ENCODE results near the gene CACNB4.
"Not testable (repeated sequence)": the region's sequence is repeated elsewhere in the genome, so short reads cannot be mapped to it uniquely, and the experiment has no call there.

Gene CACNB4

DNA sequence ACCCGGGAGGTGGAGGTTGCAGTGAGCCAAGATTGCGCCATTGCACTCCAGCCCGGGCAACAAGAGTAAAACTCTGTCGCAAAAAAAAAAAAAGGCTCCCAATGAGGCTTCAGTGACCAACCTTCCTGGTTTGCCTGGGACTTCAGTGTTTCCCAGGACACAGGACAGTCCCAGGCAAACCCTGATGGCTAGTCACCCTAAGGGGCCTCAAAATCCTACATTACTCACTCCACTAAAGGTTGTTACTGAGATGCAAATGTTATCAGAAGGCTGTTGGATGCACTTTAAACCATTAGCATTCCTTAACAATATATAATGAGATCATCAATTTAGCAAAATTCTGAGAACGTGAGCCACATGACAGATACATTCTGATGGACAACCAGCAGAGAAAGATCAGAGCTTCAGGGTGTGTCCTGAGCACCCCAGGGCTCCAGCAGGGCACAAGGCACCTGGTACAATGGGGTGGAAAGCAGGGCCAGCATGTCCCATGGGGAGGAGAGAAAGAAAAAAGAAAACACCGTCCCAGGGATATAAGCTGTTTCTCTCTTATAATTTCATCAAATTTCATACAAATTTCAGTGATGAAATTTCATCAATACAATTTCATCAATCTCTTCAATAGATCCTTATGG is 152.5 kb downstream of the CACNB4 start:
- no peak for DNase-seq (ENCODE audit: low read depth in 4 of 4, low spot score in 1 of 4)

DNA sequence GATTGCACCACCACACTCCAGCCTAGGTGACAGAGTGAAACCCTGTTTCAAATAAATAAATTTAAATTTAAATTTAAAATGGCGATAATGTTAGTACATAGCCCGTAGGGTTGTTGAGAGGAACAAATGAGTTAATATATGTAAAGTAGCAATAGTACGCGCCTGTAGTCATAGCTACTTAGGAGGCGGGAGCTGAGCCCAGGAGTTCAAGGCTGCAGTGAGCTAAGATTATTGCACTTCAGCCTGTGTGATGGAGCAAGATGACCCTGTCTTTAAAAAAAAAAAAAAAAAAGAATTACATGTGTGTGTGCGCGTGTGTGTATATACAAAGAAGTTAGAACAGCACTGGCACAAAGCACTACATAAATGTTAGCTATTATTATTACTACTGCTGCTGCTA is 153.2 kb downstream of the CACNB4 start:
- no peak for DNase-seq (ENCODE audit: low read depth in 4 of 4, low spot score in 1 of 4)

DNA sequence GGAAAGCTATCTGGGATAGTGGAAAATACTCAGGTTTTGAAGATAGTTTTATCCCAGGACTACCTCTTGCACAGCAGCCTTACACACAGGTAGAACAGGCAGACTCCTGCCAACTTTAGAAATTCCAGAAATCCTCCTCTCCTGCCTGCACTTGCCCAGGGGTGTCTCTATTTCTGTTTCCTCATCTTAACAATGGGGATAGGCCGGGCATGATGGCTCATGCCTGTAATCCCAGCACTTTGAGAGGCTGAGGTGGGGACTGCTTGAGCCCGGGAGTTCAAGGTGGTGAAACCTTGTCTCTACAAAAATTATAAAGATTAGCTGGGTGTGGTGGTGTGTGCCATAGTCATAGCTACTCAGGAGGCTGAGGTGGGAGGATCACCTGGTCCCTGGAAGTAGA is 153.7 kb downstream of the CACNB4 start:
- no peak for DNase-seq (ENCODE audit: low read depth in 4 of 4, low spot score in 1 of 4)

DNA sequence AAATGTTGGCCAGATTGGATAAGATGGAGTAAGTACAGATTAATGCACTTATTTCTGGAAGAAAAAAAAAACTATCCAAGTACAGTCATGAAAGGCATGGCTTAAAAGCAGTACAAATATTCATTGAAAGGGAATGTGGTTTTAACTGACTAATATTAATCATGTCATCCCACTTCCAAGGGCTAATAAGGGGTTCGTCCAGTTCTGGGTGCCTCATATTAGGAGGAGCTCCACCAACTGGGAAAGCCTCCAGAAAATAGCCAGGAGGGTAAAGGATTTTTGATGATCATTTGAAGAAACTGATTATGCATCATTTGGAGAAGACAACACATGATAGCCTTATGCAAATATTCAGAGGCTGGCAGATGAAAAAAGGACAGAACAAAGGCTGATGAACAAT is 155.4 kb downstream of the CACNB4 start:
- no peak for DNase-seq (ENCODE audit: low read depth in 4 of 4, low spot score in 1 of 4)

DNA sequence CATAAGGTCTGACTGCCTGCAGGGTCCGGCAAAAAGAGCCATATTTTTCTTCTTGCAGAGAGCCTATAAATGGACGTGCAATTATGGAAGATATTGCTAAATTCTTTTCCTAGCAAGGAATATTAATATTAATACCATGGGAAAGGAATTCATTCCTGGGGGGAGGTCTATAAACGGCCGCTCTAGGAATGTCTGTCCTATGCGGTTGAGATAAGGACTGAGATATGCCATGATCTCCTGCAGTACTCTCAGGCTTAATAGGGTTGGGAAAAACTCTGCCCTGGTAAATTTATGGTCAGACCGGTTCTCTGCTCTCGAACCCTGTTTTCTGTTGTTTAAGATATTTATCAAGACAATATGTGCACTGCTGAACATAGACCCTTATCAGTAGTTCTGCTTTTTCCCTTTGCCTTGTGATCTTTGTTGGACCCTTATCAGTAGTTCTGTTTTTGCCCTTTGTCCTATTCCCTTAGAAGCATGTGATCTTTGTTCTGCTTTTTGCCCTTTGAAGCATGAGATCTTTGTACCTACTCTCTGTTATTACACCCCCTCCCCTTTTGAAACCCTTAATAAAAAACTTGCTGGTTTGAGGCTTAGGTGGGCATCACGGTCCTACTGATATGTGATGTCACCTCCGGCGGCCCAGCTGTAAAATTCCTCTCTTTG is 156.2 kb downstream of the CACNB4 start:
- DNase-seq (ENCODE audit: low read depth in 4 of 4, low spot score in 1 of 4) = not testable (repeated sequence)

DNA sequence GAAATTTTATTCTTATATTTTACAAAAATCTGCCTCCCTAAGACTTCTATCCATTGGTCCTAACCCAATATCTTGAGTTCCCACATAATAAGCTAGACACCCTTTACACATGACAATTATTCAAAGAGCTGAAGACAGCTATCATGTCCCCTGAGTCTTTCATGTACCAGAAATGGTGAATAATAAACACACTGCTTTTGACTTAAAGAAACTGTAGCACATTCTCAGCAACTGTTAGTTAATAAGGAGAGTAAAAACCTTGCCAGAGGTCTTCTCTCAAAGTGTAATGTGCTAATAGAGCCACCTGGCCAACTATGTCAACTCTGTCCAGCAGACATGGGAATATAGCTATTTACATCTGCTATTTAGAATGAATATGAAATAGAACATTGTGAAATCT is 160.9 kb downstream of the CACNB4 start:
- no peak for DNase-seq (ENCODE audit: low read depth in 4 of 4, low spot score in 1 of 4)

DNA sequence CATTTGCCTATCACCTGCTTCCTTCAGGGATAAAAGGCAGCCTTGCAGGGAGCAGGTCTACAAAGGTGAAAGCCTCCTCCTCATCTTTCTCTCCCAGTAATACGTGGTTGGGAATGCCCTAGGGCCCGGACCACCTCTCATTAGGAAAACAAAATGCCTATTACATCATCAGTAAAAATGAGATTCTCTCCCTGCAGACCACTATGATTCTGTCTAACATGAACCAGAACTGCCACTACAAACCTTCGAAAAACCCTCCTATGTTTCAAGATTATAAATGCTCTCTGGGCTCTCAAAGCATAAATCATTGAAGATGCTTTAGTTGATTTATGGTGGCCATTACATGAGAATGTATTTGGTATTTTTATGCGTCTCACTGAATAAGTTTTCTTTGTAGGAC is 162.2 kb downstream of the CACNB4 start:
- DNase-seq (ENCODE audit: low read depth in 4 of 4, low spot score in 1 of 4) = no peak

DNA sequence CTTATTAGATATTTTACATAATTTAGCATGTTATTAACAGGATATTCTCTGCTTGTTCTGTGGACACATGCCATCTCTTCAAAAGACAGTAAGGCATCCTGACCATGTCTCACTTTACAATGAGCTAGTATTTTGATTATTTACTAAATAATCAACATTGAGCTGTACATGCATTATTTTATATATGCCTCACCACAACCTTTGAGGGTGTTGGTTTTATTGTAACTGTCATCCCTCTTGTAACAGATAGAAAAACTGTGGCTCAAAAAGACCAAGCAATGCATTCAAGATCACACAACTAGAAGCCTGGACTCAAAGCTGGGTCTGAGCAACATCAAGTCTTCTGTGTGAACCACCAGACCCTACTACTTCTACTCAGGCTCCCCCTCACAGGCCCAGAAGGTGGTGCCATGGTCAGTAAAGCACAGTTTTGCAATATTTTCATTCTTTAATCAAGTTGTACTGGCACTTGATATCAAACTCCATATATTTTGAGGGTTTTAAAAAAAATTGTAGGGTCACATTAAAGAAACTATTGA is 165.5 kb downstream of the CACNB4 start:
- no peak for DNase-seq (ENCODE audit: low read depth in 4 of 4, low spot score in 1 of 4)

DNA sequence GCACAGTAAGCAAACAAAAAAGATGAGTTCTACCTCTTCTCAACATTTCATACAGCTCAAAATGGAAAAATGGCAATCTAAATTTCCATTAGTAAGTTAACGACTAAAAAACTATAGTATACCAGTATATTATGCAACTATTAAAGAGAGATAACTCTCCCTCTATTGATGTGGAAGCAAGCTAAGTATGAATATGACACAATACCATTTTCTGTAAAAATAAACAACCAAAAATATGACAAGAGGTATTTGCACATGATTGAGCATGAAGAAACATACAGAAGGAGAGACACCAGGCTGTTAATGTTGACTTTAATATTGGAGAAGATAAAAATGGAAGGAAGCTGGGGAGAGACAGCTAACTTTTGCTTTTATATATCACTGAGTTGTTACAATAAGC is 167.1 kb downstream of the CACNB4 start:
- no peak for DNase-seq (ENCODE audit: low read depth in 4 of 4, low spot score in 1 of 4)

DNA sequence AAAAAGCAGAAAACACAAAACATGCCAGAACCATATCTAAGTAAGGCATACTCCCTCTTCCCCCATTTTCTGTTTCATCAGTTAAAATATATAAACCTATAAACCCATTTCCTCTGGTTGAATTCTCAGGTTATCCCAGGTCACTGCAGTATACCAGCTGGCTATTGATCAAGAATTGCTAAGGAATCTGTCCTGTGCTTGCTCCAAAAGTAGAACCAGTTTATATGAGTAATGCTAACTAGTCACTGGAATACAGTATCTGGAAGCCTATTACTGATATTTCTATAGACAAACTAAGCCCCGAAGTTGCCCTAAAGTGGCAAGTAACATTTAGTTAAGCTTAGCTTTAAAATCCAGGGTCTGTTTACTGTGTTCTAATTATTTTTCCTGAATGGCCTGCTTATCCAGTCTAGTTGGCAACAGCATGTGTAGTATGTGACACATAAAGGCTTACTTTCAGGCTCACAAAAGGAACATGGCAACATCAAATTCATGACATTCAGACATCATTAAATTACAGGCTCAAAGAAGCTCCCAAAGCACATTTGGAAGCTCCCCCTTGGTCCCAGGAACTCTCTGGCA is 167.7 kb downstream of the CACNB4 start:
- no peak for DNase-seq (ENCODE audit: low read depth in 4 of 4, low spot score in 1 of 4)

DNA sequence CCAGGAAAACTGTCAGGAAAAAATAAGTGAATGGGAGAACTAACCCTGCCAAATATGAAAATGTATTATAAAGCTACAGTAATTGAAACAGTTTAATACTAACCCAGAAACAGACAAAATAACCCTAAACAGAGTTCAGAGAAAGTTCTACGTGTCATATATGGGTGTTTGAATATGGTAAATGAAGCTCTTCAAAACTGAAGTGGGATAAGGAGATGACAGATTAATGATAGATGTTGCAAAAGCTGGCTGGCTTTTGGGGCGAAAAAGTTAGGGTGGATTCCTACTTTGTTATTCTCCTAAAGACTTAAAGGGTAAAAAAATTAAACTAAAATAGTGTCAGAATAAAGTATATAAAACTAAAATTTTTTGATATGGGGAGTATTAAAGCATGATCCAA is 168.8 kb downstream of the CACNB4 start:
- no peak for DNase-seq (ENCODE audit: low read depth in 4 of 4, low spot score in 1 of 4)

DNA sequence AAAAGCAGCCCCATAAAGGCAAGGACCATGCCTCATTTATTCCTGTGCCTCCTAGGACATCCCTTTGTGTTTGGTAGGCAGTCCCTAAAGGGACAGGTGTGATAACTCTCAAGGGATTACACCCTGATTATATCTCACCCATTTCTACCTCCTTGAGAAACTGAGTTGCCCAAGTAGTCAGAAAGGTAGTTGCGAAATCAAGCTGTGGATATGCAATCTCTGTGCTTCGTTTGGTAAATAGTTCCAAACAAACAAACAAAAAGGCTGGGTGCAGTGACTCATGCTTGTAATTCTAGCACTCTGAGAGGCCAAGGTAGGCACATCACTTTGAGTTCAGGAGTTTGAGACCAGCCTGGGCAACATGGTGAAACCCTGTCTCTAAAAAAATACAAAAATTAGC is 170.5 kb downstream of the CACNB4 start:
- DNase-seq (ENCODE audit: low read depth in 4 of 4, low spot score in 1 of 4) = no peak

DNA sequence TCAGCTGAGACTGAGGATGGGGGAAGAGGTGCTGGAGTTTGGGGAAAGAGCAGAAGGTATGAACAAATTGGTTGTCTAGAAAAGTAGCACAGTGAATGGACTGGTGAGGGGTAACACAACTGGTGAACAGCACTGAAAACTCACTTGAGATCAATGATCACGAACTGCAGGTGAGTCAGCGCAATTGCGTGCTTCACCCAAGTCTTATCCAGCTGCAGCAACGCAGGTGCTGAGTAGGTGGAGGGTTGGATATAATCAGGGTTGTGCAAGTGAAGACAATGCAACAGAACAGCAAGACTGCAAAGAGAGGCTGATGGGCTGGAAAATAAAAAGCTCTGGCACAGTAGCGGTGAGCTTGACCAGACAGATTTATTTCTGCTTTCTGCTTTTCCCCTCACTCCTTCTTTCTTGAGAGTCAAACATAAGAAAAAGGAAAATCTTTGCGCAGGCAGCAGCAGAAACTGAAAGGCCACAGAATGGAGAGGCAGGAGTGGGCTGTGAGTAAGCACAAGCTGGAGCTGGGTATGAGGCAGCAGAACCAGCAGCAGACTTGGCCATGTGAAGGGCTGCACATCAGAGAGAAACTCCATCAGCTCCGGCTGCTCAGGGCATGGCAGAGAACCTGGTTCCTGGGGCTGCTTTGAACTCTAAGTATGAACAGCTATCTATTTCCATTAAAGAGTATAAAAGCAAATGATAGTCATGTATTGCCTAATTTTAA is 171.2 kb downstream of the CACNB4 start:
- DNase-seq (ENCODE audit: low read depth in 4 of 4, low spot score in 1 of 4) = no peak

DNA sequence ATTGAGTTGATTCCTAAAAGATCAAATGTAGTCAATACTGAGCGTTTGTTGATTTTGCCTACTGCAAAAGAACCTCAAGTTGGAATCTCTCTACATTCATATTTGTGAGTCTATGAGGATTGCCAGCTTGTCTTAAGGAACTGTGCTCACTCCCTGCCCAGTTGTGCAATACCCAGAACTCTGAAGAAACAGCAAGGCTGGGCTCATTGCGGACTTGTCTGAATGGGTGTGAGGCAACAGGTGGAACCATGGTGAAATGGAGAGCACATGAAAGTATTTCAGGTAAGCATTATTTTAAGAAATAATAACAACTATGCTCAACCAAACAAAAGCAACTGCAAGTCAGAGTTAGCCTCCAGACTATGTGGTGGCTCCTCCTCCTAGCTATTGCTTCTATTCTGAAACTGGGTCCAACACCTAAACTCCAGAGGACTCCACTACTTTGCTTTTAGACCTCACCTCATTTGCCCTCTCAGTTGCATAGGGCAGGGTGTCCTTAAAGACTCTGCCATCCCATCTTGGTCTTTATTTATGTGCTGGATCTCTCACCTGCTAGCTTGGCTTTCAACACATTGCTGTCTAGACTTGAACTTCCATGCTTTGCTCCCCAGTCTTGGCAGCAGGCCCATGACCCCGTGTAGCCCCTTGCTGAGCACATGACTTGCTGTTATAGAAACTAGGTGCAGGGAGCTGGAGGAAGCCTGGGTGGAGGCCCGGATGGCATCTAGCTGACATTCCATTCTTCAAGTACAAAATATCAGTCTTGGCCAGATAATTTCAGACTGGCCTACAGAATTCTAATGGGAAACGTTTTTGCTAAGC is 175.8 kb downstream of the CACNB4 start:
- no peak for DNase-seq (ENCODE audit: low read depth in 4 of 4, low spot score in 1 of 4)

DNA sequence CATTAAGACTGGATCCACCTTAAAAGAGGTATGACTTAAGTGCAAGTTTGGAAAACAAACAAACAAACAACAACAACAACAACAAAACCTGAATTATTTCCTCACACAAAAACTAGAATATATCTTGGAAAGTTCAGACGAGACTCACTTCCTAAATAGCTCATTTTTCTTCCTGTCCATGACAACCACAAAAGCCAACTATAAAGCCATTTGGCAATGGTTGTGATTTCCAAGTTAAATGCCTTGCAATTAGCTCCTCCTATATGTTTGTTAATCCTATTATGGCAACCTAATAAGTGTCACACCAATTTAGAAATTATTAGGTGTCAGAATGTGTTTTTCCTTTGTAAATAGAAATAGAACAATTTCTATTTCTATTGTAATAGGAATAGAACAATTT is 179.1 kb downstream of the CACNB4 start:
- DNase-seq (ENCODE audit: low read depth in 4 of 4, low spot score in 1 of 4) = no peak

DNA sequence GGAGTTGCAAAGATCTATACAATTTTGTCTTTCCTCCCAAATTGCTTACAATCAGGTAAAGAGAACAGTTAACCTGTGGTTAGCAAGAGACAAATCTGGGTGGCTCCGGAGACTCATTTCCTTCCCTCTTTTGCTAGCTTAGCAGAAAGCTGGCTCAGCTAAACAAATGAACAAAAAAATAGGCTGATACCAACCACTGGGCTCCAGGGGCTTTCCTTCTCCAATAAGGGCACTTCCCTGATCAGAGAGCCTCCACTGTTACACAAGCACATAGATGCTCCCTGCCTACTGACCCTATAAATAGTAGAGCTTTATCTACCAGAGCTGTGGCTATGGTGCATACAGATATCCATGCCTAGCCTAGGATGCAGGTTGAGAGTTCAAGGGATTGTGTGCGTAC is 180.5 kb downstream of the CACNB4 start:
- DNase-seq (ENCODE audit: low read depth in 4 of 4, low spot score in 1 of 4) = no peak

DNA sequence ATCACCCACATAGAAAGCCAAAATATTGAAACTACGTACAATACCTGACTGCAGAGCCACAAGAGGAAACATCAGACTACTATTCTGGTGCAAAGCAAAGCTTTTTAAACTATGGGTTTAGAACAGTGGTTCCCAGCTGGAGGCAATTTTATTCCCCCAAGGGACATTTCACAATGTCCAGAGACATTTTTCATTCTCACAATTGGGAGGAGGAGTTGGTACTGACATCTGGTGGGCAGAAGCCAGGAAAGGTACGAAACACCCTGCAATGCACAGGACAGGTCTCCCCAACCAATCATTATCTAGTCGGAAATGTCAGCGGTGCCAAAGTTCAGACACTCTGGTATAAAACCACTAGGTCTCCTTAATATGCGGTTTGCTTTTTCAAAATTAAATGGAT is 182.2 kb downstream of the CACNB4 start:
- DNase-seq (ENCODE audit: low read depth in 4 of 4, low spot score in 1 of 4) = no peak

DNA sequence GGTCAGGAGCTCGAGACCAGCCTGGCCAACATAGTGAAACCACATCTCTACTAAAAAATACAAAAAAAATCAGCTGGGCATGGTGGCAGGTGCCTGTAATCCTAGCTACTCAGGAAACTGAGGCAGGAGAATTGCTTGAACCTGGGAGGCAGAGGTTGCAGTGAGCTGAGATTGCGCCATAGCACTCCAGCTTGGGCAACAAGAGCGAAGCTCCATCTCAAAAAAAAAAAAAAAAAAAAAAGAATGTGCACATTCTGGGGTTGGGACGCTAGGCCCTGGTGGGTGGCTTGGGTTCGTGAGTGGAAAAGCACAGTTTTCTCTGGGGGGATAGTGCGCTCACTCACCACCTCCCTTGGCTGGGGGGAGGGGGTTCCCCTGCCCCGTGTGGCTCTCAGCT is 183.2 kb downstream of the CACNB4 start:
- DNase-seq (ENCODE audit: low read depth in 4 of 4, low spot score in 1 of 4) = not testable (repeated sequence)

DNA sequence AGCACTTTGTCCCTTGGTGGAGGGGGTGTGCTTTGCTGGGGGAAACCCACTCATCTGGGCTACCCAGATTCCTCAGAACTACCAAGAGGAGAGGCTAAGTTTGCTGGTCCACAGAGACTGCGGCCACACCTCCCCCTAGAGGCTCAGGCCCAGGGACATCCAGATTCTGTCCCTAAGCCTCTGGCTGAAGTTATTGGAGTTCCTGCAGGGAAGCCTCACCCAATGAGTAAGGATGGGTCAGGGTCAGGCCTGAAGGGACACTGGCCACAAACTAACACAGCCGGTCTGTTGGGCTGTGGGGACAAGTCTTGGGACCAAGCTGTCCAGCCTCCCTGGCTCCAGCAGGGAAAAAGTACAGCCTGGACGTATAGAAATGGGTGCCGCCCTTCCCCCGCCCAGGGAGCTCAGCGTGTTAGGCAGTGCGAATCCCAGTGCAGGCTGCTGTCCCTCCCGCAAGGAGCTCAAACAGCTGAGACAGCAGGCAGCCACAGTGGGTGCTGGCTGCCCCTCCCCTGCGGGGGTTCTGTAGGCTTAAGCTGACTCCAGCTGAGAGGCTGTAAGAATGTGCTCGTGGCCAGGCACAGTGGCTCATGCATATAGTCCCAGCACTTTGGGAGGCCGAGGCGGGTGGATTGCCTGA is 183.7 kb downstream of the CACNB4 start:
- DNase-seq (ENCODE audit: low read depth in 4 of 4, low spot score in 1 of 4) = no peak

DNA sequence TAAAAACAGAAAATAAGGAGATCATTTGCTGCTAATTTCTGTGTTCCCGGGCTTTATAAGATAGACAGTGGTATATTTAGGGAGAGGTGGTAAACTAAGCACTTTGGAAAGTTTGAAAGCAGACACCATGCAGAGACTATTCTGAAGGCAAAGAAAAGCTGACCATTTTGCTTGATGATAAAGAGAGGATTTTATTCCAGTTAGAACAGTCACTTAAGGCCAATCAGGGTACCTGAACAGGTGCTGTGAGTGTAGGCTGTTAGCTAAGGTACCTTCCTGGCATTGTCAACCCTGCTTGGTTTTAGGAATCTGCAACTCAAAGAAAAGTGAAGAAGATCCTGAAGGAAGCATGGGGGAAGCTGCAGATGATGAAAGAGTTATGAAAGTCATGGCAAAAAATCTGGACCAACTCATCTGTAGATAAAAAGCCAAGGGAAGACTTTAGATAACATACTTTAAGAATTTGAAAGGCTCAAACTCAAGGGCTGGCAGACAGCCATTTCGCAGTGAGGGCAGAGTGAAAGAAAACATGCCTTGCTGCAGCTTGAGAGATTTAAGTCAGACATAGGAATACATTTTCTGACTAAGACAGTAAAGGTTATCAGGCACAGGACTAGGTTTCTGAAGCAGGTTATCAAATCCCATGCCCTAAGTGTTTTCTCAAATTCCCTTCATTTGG is 190.5 kb downstream of the CACNB4 start:
- DNase-seq (ENCODE audit: low read depth in 4 of 4, low spot score in 1 of 4) = no peak

All from stimulated activated CD4-positive, alpha-beta T cell treated with anti-CD3 and anti-CD28 coated beads, Interleukin-1b, Interleukin-23, amount 100 ng/mL, for 24 hours (primary cell).